DMS79 treated with DMSO at 0.1 percent for 48 hours (cell line): ENCODE measurements around the gene BORCS5.

Experiments
- DNase-seq: peaks from one replicate; lab custom pipeline; 2025; lab: John Stamatoyannopoulos, UW

The BORCS5 gene

GRCh38 chr12:12433203-12433731 lies 76.4 kb downstream of the BORCS5 start:
- no peak for DNase-seq

- no peak for DNase-seq
These were observed 80.0 kb downstream of the BORCS5 start for GRCh38 chr12:12436831-12437345.

GRCh38 chr12:12439636-12440035 lies 82.8 kb downstream of the BORCS5 start:
- DNase-seq, result no peak

GRCh38 chr12:12440784-12441428 lies 84.0 kb downstream of the BORCS5 start:
- peak; percentile 79 for DNase-seq

GRCh38 chr12:12441429-12441807 lies 84.5 kb downstream of the BORCS5 start:
- DNase-seq, result no peak

GRCh38 chr12:12441843-12442461 lies 85.1 kb downstream of the BORCS5 start:
- no peak for DNase-seq

GRCh38 chr12:12442548-12443071 lies 85.7 kb downstream of the BORCS5 start:
- no peak for DNase-seq

GRCh38 chr12:12443431-12443878 lies 86.6 kb downstream of the BORCS5 start:
- no peak for DNase-seq

- DNase-seq, result no peak
These were observed 88.4 kb downstream of the BORCS5 start for GRCh38 chr12:12445165-12445881.

- DNase-seq, result no peak
These were observed 89.0 kb downstream of the BORCS5 start for GRCh38 chr12:12445882-12446181.

- no peak for DNase-seq
These were observed 89.9 kb downstream of the BORCS5 start for GRCh38 chr12:12446786-12447185.

GRCh38 chr12:12447236-12447635 lies 90.4 kb downstream of the BORCS5 start:
- no peak for DNase-seq

- no peak for DNase-seq
These were observed 91.0 kb downstream of the BORCS5 start for GRCh38 chr12:12447837-12448236.

GRCh38 chr12:12449533-12450025 lies 92.7 kb downstream of the BORCS5 start:
- no peak for DNase-seq

GRCh38 chr12:12450043-12450471 lies 93.2 kb downstream of the BORCS5 start:
- DNase-seq, result no peak

GRCh38 chr12:12451098-12451497 lies 94.2 kb downstream of the BORCS5 start:
- no peak for DNase-seq

- DNase-seq, result no peak
These were observed 95.5 kb downstream of the BORCS5 start for GRCh38 chr12:12452326-12452902.

GRCh38 chr12:12453635-12454034 lies 96.8 kb downstream of the BORCS5 start:
- DNase-seq, result no peak

GRCh38 chr12:12454315-12454714 lies 97.4 kb downstream of the BORCS5 start:
- no peak for DNase-seq

- no peak for DNase-seq
These were observed 99.8 kb downstream of the BORCS5 start for GRCh38 chr12:12456637-12457036.

GRCh38 chr12:12460935-12461922 lies 104.4 kb downstream of the BORCS5 start:
- no peak for DNase-seq
